Heart right ventricle (tissue), 16 donors: Measurements from ENCODE around the gene CDC23. TPM values are rescaled to one million over a fixed set of nuclear protein-coding genes. Genes with fewer than 3 reads are reported as not detected.
"Not testable (repeated sequence)": the region's sequence is repeated elsewhere in the genome, so short reads cannot be mapped to it uniquely, and the experiment has no call there.

Source experiments
- ATAC-seq, 8 donors: fragments of 200-7000 bp; cut with Tn5 transposase; one replicate each; pipeline ENCODE4 v1.9.1; 2020; ENCODE audit warnings: mild to moderate bottlenecking in 8 of 8, moderate library complexity in 8 of 8, moderate number of reproducible peaks in 1 of 8
- DNase-seq, 2 donors: peaks; one replicate each; pipeline ENCODE4 v3.0.0-alpha.2; 2020
- H3K27ac ChIP-seq, 10 donors: fragments of 200-600 bp; sonication (generic) in 2 of 10; one replicate each; pipeline versions ENCODE4 v1.5.0 to v1.8.0; 2020 to 2022; ENCODE audit warnings: mild to moderate bottlenecking in 3 of 10
- H3K27me3 ChIP-seq, 7 donors: fragments of 200-600 bp; one replicate each; pipeline ENCODE4 v1.8.0; 2021 to 2022; ENCODE audit warnings: mild to moderate bottlenecking in 2 of 7
- H3K36me3 ChIP-seq, 9 donors: fragments of 200-600 bp; sonication (generic) in 1 of 9; one replicate each; pipeline versions ENCODE4 v1.5.0 to v1.8.0; 2020 to 2022; ENCODE audit warnings: mild to moderate bottlenecking in 2 of 9
- H3K4me1 ChIP-seq, 9 donors: fragments of 200-600 bp; sonication (generic) in 1 of 9; one replicate each; pipeline versions ENCODE4 v1.5.0 to v1.8.0; 2020 to 2022; ENCODE audit warnings: mild to moderate bottlenecking in 4 of 9
- H3K4me3 ChIP-seq, 10 donors: fragments of 200-600 bp; sonication (generic) in 2 of 10; one replicate each; pipeline versions ENCODE4 v1.5.0 to v1.8.0; 2020 to 2022; ENCODE audit warnings: mild to moderate bottlenecking in 7 of 10, moderate library complexity in 2 of 10
- H3K9me3 ChIP-seq, 11 donors: fragments of 200-600 bp in 10 of 11; sonication (generic) in 2 of 11; one replicate each; pipeline versions ENCODE4 v1.5.0 to v1.8.0; 2013 to 2022; ENCODE audit warnings: mild to moderate bottlenecking in 2 of 11, control low read depth in 1 of 11, moderate library complexity in 1 of 11
- CTCF ChIP-seq, 9 donors: fragments of 200-600 bp; sonication (generic) in 2 of 9; IDR thresholded peaks; one replicate each; pipeline versions ENCODE4 v1.5.0 to v1.8.0; 2021 to 2022; ENCODE audit warnings: antibody characterized with exemption in 9 of 9, mild to moderate bottlenecking in 5 of 9, moderate library complexity in 1 of 9
- WGBS, 2 donors: extraction: QIAGEN DNeasy Blood & Tissue Kit; methylation state at CpG; one replicate each; pipeline ENCODE4 v1.1.7; 2013; ENCODE audit warnings: inconsistent platforms in 1 of 2; 5-methylcytosine and 5-hydroxymethylcytosine counted together
- intact Hi-C, 10 donors: fragments of 100-400 bp; cut with DNase I; formaldehyde crosslinking; loops; one replicate each; pipeline versions ENCODE4 v1.11.1 to v1.14.2; 2022
- polyA plus RNA-seq, 2 donors: library from polyadenylated mRNA; stranded (reverse); fragments of 200-250 nt; gene quantifications; one replicate each; pipeline ENCODE4 v1.2.3, GENCODE V29; 2013
- total RNA-seq, 10 donors: library from RNA; stranded (reverse); fragmentation: NEBNext Ultra II Directional in 3 of 10; extraction: Animal tissue kit (Norgen Biotek cat#: 25700) in 3 of 10; gene quantifications; one replicate each; pipeline versions ENCODE4 v1.2.1 to v1.2.4, GENCODE V29; 2021 to 2023
- donor health status: Arrhythmogenic right ventricular cardiomyopathy.
- donor health status: ischemic (EF 13 %, LVEDD 7.1; RV severe dilation, severe dysfunction).
- donor health status: healthy with polysubstance abuse.
- donor health status: DM: no; HTN: yes; CAD: no.
- donor health status: DM: no; HTN: no; CAD: no.
- donor health status: ischemic (EF 25% LVEDD 6.9; RV normal size, moderate dysfunction).
- donor health status: ischemic (EF 25% LVEDD 5.7; RV mildly dilated, moderate dysfunction).
- donor health status: healthy.
- donor health status: DM: yes; HTN: yes; CAD: no.
- donor health status: Ischemic cardiomyopathy.
- donor health status: ischemic (EF 35%, LVEDD 5.7; RV mildly dilated, moderate dysfunction).
- donor health status: nonischemic (EF 11% LVEDD 7.7; RV severe dilation, severe dysfunction).
- donor health status: DM: yes; HTN: yes; CAD: no.
- donor health status: PGD.
- donor health status: ischemic (EF 29% LVEDD 5.4; RV normal size, mild dysfunction).
- donor health status: nonischemic (EF 23%, LVEDD 6.1; RV moderate dilation, normal function).

CDC23 gene
- total and polyA plus RNA-seq, 12 donors: 10.5 to 23.0 (median 16.5) TPM

- WGBS, 2 donors: 89 to 93% methylated on average over 4 of the region's 4 CpGs
- Histone ChIP-seq H3K27ac (no peak overlapping the region), H3K9me3 (no peaks in the 10 kb centered on the region), H3K4me1 (no peaks in the 10 kb centered on the region), H3K4me3 (no peak overlapping the region), H3K36me3 (peaks cover 0 to 100% (median 86%) of the 10 kb centered on the region in 9 donors), H3K27me3 (no peaks in the 10 kb centered on the region)
- intact Hi-C loops: no loop called here
- ATAC-seq (no peak), DNase-seq (no peak)
- TF ChIP-seq CTCF (IDR thresholded peaks at IDR 0.05): no peak
These were observed 52.4 kb downstream of the CDC23 start for GRCh38 chr5:138160706-138161105.

GRCh38 chr5:138159666-138160065 lies 53.5 kb downstream of the CDC23 start:
- Histone ChIP-seq H3K9me3 (no peaks in the 10 kb centered on the region), H3K27me3 (no peaks in the 10 kb centered on the region), H3K27ac (no peak overlapping the region), H3K36me3 (peaks cover 0 to 91% (median 78%) of the 10 kb centered on the region in 9 donors), H3K4me1 (no peaks in the 10 kb centered on the region), H3K4me3 (no peak overlapping the region)
- TF ChIP-seq CTCF (IDR thresholded peaks at IDR 0.05): no peak
- WGBS, 2 donors: 90 to 92% methylated on average over 5 of the region's 5 CpGs
- ATAC-seq (no peak), DNase-seq (no peak)
- intact Hi-C loops: no loop called here

GRCh38 chr5:138157626-138158025 lies 55.5 kb downstream of the CDC23 start:
- H3K9me3 ChIP-seq: no peaks in the 10 kb centered on the region
- peaks cover 0 to 70% (median 57%) of the 10 kb centered on the region in 9 donors for H3K36me3 ChIP-seq

GRCh38 chr5:138155977-138156376 lies 57.1 kb downstream of the CDC23 start:
- H3K27ac ChIP-seq, H3K4me3 ChIP-seq, H3K4me1 ChIP-seq, ATAC-seq, H3K27me3 ChIP-seq, H3K9me3 ChIP-seq, DNase-seq, intact Hi-C loops: not testable (repeated sequence)
- peaks cover 0 to 54% (median 41%) of the 10 kb centered on the region in 9 donors for H3K36me3 ChIP-seq
- 99% methylated on average over 9 of the region's 9 CpGs for WGBS, 2 donors

More at GRCh38 chr5:138157626-138158025, 55.5 kb downstream of the CDC23 start:
- DNase-seq (no peak), ATAC-seq (no peak)
- 89 to 98% methylated on average over 1 of the region's 1 CpG for WGBS, 2 donors
- intact Hi-C loops: no loop called here
- TF ChIP-seq CTCF (IDR thresholded peaks at IDR 0.05): no peak
- H3K4me1 ChIP-seq: no peaks in the 10 kb centered on the region
- no peak overlapping the region for H3K4me3 ChIP-seq
- H3K27ac ChIP-seq: no peak overlapping the region
- no peaks in the 10 kb centered on the region for H3K27me3 ChIP-seq

GRCh38 chr5:138149530-138149929 lies 63.6 kb downstream of the CDC23 start:
- intact Hi-C loops: loop anchor here in 1 of 10 donors (10.0 kb wide), 1 partner anchor 505 kb away; no protein-coding TSS in a partner anchor
- no peak for TF ChIP-seq CTCF (IDR thresholded peaks at IDR 0.05)
- no peaks in the 10 kb centered on the region for H3K9me3 ChIP-seq
- 57 to 68% methylated on average over 3 of the region's 3 CpGs for WGBS, 2 donors
- H3K4me3 ChIP-seq: no peak overlapping the region
- no peaks in the 10 kb centered on the region for H3K36me3 ChIP-seq
- no peak for DNase-seq
- H3K27me3 ChIP-seq: no peaks in the 10 kb centered on the region
- ATAC-seq: no peak
- H3K27ac ChIP-seq: no peak overlapping the region
- H3K4me1 ChIP-seq: peaks cover 0 to 6% (median 0%) of the 10 kb centered on the region in 9 donors
